GM18517 (cell line): Measurements from ENCODE around the gene CWH43.
A peak's percentile ranks its signal among the peaks of the same experiment; 100 is the strongest.
"Not testable (repeated sequence)": the region's sequence is repeated elsewhere in the genome, so short reads cannot be mapped to it uniquely, and the experiment has no call there.

Experiments
- ATAC-seq: cut with Tn5 transposase; IDR thresholded peaks from one replicate; pipeline ENCODE4 v1.9.1; 2021; ENCODE audit warnings: mild to moderate bottlenecking, moderate library complexity; ENCODE audit not compliant: unreplicated experiment

CWH43 gene

DNA sequence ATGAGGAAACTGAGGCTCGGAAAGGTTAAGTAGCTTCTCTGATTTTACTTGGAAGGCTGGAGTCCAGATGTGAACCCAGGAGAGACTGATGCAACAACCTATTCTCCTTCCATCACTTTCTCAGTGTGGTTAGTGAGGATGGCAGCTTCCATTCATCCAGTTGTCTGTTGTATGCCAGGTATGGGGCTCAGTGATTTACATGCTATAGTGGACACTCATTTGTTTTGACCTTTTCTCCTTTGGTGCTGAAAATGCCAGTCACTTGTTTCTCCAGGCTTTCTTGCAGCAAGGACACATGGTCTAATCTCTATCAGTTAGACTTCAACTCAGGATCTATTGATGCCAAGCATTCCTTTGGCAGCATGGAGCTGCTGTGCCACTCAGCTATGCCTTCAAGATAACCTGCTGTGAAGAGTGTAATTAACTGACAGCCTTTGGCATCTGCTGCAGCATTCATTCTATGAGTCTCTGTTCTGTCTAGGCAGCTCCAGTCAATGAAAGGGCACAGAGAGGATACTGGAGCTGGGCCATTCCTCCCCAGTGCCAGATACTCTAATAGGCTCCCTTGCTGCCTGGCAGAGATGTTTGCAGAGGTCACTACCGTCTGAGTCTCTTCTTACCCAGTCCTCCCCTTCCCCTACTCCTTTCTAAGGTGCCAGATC is 11.0 kb upstream of the CWH43 start:
- ATAC-seq, result no peak

DNA sequence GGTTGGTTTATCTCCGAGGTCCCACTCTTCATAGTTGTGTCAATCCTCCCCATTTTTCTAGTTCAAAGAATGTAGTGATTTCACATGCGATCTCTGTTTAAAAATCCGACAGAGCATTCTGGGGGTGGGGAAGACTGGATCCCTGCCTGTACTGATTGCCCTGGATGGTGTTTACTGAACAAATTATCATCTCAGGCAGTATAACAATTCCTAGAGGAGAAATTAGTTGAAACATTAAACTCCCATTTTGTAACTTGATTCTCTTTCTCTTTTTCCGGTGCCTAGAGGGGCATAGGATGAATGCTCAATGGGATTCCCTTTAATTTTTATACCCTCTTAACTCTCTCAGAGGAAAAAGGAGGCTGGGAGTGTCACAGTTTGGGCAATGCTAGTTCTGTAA is 10.0 kb upstream of the CWH43 start:
- no peak for ATAC-seq

- ATAC-seq, result no peak
These were observed 6.0 kb upstream of the CWH43 start for GRCh38 chr4:48979914-48980579.

DNA sequence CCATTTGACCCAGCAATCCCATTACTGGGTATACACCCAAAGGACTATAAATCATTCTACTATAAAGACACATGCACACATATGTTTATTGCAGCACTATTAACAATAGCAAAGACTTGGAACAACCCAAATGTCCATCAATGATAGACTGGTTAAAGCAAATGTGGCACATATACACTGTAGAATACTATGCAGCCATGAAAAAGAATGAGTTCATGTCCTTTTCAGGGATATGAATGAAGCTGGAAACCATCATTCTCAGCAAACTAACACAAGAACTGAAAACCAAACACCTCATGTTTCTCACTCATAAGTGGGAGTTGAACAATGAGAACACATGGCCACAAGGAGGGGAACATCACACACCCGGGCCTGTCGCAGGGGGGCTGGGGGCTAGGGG is 2.1 kb upstream of the CWH43 start:
- ATAC-seq, result not testable (repeated sequence)

DNA sequence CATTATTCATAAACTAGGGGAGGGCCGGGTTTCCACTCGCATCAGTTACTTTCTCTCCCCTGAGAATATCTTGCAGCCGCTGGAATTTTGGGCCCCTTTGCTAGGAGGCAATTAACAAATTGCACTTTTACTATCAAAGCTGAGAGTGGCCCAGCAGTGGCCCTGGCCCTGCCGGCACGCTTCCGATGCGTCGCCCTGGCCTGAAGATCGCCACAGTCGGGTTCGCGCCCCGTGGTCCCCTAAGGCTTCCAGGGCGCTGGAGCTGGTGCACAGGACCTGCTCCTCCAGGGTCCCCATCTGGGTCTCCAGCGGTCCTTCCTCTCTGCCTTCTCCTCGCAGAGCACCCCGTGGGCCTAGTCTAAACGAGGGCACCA is 486 bp upstream of the CWH43 start:
- no peak for ATAC-seq

DNA sequence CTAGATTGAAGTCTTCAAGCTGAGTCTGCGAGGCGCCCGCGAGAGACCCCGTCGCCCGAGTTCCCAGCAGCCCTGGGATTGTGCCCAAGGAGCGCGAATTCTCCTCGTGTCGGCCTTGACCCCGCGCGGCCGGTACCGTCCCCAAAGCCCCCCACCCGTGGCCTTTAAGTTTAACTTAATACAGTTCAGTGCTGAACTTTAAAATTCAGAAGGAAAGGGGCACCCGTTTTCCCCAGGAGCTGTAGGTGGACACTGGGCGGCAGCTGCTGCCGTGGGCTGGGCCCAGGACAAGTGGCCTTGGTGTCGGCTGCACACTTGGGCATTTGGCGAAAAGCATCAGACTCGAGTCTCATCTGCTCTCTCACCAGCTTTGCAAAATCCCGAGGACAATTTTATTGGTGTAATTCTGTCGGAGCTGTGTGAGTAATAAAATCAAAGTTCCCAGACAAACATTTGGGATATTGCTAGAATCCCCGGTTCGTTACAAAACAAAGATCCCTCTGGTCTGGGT is 634 bp downstream of the CWH43 start:
- no peak for ATAC-seq

GRCh38 chr4:48989461-48990203 is 3.6 kb downstream of the CWH43 start:
- ATAC-seq, result no peak

DNA sequence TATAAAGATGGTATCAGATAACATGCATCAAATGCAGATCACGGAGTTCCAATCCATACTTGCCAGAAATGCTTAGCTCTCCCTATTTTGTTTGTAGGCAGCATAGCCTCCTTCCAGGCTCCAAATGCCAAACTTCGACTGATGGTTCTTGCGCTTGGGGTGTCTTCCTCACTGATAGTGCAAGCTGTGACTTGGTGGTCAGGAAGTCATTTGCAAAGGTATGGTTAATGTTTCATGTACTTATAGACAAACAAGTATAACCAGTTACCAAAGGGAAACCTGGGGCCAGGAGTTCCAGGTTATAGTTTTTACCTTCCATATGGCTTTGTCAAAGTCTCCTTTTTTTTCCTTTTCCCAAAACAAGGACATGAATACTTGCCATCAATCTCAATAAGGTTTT is 5.3 kb downstream of the CWH43 start:
- no peak for ATAC-seq

- ATAC-seq, result no peak
These were observed 11.9 kb downstream of the CWH43 start for GRCh38 chr4:48997962-48998361.

DNA sequence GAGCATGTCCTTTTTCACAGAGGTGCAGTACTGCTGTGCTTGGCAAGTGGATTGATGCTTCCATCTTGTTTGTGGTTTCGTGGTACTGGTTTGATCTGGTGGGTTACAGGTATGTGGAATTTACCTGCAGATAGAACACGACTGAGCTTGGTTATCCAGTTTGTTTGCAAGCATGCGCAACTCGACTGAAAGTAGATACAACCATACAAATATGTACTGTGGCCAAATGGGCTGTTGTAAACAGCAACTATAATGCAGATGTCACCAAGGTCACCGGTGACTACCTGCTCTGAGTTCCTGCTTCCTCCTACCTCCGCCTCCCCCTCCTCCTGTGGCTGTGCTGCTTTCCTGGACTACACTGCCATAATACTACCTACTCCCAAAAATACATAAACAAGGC is 12.4 kb downstream of the CWH43 start:
- ATAC-seq, result no peak

DNA sequence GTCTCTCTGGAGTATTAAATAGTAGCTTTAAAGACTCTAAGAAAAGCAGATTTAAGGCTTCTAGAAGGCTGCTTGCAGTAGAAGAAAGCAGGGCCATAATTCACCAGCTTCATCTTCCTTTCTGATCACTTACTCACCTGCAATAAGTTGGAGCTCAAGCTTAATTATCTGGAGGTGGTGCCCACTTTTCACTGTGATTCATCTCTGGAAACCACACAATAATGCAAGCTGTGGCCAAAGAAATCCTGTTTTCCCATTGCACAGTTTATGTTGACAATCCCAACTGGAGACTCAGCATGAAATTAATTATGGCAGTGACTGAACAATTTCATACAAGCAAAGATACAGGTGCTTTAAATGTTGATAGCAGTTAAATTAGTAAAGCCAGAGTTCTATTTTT is 14.7 kb downstream of the CWH43 start:
- ATAC-seq, result no peak

DNA sequence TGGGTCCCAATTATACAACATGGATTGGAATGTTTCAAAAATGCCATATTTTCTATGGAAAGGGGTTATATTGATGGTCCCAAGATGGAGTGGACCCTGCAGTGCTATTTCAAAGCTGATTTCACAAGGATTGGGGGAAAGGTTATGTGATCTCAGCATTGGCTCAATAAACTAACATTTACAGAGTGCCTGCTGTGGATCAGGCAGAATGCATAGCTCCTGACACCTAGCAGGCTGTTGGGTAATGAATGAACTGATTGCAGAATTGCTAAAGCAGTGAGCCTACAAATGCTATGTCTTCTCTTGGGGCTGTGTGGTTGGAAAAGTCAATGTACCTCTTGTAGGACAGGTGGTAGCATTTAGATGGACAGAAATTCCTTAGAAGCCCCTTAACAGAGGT is 16.9 kb downstream of the CWH43 start:
- no peak for ATAC-seq

DNA sequence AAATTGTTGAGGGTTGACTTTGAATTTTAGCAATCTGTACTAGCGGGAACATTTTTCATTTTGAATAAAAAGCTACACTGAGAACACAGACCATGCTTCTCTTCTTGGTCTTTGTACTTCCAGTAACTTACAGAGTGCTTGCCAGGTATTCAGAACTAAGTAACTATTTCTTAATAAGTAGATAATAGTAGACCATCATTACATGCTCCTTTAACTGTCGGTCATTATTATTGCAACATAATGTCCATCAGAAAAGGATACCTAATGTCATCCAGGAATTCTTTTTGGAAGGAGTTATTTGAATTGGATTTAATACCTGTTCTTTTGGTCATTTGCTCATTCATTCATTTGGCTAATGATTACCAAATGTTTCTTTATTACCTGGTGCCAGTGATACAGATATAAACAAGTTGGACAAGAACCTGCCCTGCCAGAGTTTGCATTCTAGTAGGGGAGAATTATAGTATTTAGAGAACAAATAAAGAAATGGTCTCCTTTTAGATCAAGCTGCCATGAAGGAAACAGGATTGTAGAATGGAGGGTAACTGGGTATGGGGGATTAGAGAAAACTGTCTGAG is 32.7 kb downstream of the CWH43 start:
- no peak for ATAC-seq

GRCh38 chr4:49032440-49033161 is 46.5 kb downstream of the CWH43 start:
- ATAC-seq, result no peak

DNA sequence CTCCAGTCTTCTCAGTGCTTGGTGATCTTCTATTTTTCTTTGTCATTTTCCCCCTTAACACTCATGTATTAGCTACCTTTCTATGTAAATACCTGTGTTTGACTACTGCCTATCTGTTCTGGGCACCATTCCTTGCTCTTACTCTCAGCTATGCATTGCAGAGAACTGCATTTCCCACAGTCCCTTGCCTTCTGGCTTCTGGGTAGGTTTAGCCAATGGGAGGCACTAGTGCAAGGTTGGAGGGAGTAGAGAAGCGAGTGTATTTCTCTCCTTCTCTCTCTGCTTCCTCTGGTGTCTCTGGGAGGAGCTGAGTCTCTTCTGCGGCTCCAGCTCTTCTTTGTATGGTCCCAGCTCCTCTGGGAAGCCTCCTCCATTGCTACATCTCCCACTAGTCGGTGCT is 50.5 kb downstream of the CWH43 start:
- no peak for ATAC-seq

DNA sequence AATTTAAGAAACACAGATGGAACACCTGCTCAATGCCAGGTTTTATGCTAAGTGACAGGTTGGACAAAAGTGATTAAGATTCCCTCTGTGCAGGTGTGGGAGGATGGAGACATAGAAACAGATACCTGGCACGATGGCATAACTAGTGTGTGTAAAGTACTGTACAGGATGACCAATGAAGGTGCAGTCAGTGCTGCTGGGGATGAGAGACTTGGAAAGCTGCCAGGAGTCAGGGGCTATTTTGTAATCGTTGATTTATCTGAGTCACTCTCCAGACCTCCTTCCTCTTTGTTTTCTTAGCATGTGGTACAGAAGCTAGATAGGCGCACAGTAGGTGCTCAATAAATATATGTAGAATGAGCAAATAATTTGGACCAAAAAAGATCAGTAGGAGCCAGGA is 58.2 kb downstream of the CWH43 start:
- ATAC-seq, result no peak

DNA sequence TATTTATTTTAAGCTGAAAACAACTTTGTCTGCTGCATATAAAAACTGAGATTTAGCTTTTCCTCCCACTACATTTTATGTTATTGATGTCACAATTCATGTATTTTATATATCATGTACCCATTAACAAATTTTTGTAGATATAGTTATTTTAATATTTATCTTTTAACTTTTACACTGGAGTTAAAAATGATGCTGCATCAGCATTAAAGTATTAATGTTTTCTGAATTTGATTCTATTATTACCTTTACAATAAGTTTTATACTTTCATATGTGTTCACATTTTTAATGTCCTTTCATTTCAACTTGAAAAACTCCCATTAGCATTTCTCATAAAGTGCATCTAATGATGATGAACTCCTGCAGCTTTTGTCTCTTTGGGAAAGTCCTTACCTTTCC is 72.2 kb downstream of the CWH43 start:
- ATAC-seq, result no peak

DNA sequence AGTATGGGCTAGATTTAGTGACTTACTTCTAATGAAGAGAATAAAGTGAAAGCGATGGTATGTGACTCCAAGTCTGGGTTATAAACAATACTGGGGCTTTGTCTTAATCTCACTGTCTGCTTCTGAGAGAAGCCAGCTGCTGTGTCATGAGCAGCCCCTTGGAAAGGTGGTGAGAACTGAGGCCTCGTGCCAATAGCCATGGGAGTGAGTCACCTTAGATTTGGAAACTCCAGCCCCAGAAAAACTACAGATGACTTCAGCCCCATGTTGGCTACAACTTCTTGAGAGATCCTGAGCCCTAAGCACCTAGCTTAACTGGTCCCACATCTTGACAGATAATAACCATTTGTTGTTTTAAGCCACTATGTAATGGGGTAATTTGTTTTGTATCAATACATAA is 77.6 kb downstream of the CWH43 start:
- no peak for ATAC-seq

- not testable (repeated sequence) for ATAC-seq
These were observed 86.1 kb downstream of the CWH43 start for GRCh38 chr4:49072196-49072595.

DNA sequence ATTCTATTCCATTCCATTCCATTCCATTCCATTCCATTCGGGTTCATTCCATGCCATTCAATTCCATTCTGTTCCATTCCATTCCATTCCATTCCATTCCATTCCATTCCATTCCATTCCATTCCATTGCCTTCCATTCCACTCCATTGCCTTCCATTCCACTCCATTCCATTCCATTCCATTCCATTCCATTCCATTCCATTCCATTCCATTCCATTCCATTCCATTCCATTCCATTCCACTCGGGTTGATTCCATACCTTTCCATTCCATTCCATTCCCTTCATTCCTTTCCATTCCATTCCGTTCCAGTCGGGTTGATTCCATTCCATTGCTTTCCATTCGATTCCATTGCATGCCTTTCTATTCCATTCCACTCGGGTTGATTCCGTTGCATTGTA is 105.8 kb downstream of the CWH43 start:
- peak; percentile 33 for ATAC-seq

DNA sequence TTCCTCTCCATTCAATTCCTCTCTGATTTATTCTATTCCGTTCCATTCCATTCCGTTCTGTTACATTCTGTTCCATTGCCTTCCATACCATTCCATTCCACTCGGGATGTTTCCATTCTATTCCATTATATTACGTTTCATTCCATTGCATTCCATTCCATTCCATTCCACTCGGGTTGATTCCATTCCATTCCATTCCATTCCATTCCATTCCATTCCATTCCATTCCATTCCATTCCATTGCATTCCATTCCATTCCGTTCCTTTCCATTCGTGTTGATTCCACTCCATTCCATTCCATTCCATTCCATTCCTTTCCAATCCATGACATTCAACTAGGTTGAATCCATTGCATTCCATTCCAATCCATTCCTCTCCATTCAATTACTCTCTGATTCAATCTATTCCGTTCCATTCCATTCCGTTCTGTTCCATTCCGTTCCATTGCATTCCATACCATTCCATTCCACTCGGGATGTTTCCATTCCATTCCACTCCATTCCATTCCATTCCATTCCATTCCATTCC is 106.6 kb downstream of the CWH43 start:
- peak; percentile 60 for ATAC-seq
